Measurements from ENCODE around the gene EZH1.

EZH1 gene

DNA sequence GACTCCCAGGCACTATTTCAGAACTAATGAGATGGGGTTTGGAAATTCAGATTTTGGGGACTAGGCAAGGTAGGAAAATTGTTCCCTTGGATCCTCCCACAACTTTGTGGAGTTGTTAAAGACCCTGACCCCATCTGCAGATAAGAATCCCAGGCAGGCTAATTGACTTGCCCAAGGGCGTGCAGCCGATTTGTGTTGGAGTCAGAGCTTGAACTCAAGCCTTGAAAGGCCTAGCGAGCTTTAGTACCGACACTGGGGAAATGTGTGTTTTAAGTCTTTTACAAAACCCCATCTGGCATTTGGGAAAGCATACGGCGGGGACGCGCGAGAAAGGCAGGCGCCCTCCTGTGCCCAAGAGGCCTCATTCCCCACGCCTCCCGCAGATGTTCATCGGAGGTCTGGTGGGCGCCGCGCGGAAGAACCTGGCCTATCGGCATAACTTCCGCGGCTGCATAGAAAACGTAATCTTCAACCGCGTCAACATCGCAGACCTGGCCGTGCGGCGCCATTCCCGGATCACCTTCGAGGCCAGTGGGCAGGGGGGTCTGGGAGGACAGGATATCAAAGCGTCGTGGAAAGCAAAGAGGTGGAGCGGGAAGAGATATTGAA is 58.2 kb downstream of the EZH1 start:
- TF ChIP-seq TAF1 (IDR thresholded peaks at IDR 0.05; ENCODE audit: low read depth) (no peak), NFIC (IDR thresholded peaks at IDR 0.05) (no peak), EP300 (IDR thresholded peaks at IDR 0.05; ENCODE audit: borderline replicate concordance) (no peak), CREB1 (IDR thresholded peaks at IDR 0.05; ENCODE audit: low read depth) (no peak), EGR1 (IDR thresholded peaks at IDR 0.05) (no peak), ZBTB7A (IDR thresholded peaks at IDR 0.05; ENCODE audit: low read depth) (no peak), FOXM1 (IDR thresholded peaks at IDR 0.05; ENCODE audit: borderline replicate concordance, low read depth) (no peak), TEAD4 (IDR thresholded peaks at IDR 0.05) (no peak), YY1 (IDR thresholded peaks at IDR 0.05; ENCODE audit: low read depth) (no peak), RAD21 (IDR thresholded peaks at IDR 0.05; ENCODE audit: low read depth) (no peak), TCF12 (IDR thresholded peaks at IDR 0.05; ENCODE audit: low read depth) (no peak), CEBPB (IDR thresholded peaks at IDR 0.05) (no peak), MAX (IDR thresholded peaks at IDR 0.05) (no peak)
- TF ChIP-seq, protein P1, sequence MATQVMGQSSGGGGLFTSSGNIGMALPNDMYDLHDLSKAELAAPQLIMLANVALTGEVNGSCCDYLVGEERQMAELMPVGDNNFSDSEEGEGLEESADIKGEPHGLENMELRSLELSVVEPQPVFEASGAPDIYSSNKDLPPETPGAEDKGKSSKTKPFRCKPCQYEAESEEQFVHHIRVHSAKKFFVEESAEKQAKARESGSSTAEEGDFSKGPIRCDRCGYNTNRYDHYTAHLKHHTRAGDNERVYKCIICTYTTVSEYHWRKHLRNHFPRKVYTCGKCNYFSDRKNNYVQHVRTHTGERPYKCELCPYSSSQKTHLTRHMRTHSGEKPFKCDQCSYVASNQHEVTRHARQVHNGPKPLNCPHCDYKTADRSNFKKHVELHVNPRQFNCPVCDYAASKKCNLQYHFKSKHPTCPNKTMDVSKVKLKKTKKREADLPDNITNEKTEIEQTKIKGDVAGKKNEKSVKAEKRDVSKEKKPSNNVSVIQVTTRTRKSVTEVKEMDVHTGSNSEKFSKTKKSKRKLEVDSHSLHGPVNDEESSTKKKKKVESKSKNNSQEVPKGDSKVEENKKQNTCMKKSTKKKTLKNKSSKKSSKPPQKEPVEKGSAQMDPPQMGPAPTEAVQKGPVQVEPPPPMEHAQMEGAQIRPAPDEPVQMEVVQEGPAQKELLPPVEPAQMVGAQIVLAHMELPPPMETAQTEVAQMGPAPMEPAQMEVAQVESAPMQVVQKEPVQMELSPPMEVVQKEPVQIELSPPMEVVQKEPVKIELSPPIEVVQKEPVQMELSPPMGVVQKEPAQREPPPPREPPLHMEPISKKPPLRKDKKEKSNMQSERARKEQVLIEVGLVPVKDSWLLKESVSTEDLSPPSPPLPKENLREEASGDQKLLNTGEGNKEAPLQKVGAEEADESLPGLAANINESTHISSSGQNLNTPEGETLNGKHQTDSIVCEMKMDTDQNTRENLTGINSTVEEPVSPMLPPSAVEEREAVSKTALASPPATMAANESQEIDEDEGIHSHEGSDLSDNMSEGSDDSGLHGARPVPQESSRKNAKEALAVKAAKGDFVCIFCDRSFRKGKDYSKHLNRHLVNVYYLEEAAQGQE (IDR thresholded peaks at IDR 0.05; ENCODE audit: low read depth) = no peak
- TF ChIP-seq, protein P2, sequence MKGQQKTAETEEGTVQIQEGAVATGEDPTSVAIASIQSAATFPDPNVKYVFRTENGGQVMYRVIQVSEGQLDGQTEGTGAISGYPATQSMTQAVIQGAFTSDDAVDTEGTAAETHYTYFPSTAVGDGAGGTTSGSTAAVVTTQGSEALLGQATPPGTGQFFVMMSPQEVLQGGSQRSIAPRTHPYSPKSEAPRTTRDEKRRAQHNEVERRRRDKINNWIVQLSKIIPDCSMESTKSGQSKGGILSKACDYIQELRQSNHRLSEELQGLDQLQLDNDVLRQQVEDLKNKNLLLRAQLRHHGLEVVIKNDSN (IDR thresholded peaks at IDR 0.05) = no peak

DNA sequence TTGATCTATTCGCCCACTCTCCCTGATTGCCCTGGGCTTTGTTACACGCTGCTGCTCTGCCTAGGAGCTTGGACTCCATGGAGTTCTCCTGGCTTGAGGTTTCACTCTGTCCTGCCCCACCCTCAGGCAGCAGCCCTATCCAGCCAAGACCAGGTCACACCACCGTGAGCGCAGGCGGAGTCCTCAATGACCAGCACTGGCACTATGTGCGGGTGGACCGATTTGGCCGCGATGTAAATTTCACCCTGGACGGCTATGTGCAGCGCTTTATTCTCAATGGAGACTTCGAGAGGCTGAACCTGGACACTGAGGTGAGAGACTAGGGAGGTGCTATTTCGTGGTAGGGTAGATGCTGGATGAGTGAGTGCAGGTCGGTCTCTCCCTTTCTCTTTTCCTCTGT is 59.0 kb downstream of the EZH1 start:
- no peak for TF ChIP-seq TAF1 (IDR thresholded peaks at IDR 0.05; ENCODE audit: low read depth)
- no peak for TF ChIP-seq MAX (IDR thresholded peaks at IDR 0.05)
- TF ChIP-seq, protein P1 (IDR thresholded peaks at IDR 0.05; ENCODE audit: low read depth) = no peak
- no peak for TF ChIP-seq CEBPB (IDR thresholded peaks at IDR 0.05)
- TF ChIP-seq RAD21 (IDR thresholded peaks at IDR 0.05; ENCODE audit: low read depth) = no peak
- no peak for TF ChIP-seq ZBTB7A (IDR thresholded peaks at IDR 0.05; ENCODE audit: low read depth)
- no peak for TF ChIP-seq FOXM1 (IDR thresholded peaks at IDR 0.05; ENCODE audit: borderline replicate concordance, low read depth)
- TF ChIP-seq EP300 (IDR thresholded peaks at IDR 0.05; ENCODE audit: borderline replicate concordance) = no peak
- no peak for TF ChIP-seq TEAD4 (IDR thresholded peaks at IDR 0.05)
- TF ChIP-seq, protein P2 (IDR thresholded peaks at IDR 0.05) = no peak
- no peak for TF ChIP-seq NFIC (IDR thresholded peaks at IDR 0.05)
- TF ChIP-seq EGR1 (IDR thresholded peaks at IDR 0.05) = no peak
- TF ChIP-seq TCF12 (IDR thresholded peaks at IDR 0.05; ENCODE audit: low read depth) = no peak
- TF ChIP-seq YY1 (IDR thresholded peaks at IDR 0.05; ENCODE audit: low read depth) = no peak
- TF ChIP-seq CREB1 (IDR thresholded peaks at IDR 0.05; ENCODE audit: low read depth) = no peak

GRCh38 chr17:42684929-42685556 is 59.8 kb downstream of the EZH1 start:
- no peak for TF ChIP-seq EGR1 (IDR thresholded peaks at IDR 0.05)
- no peak for TF ChIP-seq NFIC (IDR thresholded peaks at IDR 0.05)
- no peak for TF ChIP-seq TAF1 (IDR thresholded peaks at IDR 0.05; ENCODE audit: low read depth)
- TF ChIP-seq EP300 (IDR thresholded peaks at IDR 0.05; ENCODE audit: borderline replicate concordance) = no peak
- no peak for TF ChIP-seq CEBPB (IDR thresholded peaks at IDR 0.05)
- TF ChIP-seq, protein P1 (IDR thresholded peaks at IDR 0.05; ENCODE audit: low read depth) = no peak
- TF ChIP-seq YY1 (IDR thresholded peaks at IDR 0.05; ENCODE audit: low read depth) = no peak
- TF ChIP-seq RAD21 (IDR thresholded peaks at IDR 0.05; ENCODE audit: low read depth) = no peak
- no peak for TF ChIP-seq FOXM1 (IDR thresholded peaks at IDR 0.05; ENCODE audit: borderline replicate concordance, low read depth)
- TF ChIP-seq TCF12 (IDR thresholded peaks at IDR 0.05; ENCODE audit: low read depth) = no peak
- no peak for TF ChIP-seq CREB1 (IDR thresholded peaks at IDR 0.05; ENCODE audit: low read depth)

Data from Ishikawa (cell line).